Fibroblast of gingiva (primary cell): ENCODE data around the gene ZBTB7C.

ENCODE experiments used
- DNase-seq: peaks from one replicate; pipeline ENCODE4 v3.0.0-alpha.2; 2011; ENCODE audit warnings: low read depth

Gene ZBTB7C

GRCh38 chr18:48136827-48137373 is 272.3 kb downstream of the ZBTB7C start:
- DNase-seq: no peak

- DNase-seq: no peak
Measured at GRCh38 chr18:48136051-48136826, 272.9 kb downstream of the ZBTB7C start.

- no peak for DNase-seq
Measured at GRCh38 chr18:48135436-48135966, 273.7 kb downstream of the ZBTB7C start.

DNA sequence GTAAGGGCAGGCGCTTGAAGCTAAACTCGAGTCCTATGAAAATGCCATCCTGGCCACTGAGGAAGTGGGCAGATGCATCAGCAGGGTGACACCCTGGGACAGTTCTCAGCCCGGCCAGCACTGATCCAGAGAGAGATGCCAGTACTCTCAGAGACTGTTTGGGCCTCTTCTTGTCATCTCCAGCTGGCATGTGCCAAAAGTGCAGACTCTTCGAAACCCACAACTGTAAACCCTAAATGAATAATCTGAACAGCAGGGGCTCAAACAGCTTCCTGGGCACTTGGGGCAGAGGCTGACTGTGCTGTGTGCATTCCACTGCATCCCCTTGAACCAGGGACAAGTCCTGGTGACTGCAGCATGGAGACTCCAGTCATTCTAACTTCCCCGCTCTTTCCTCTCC is 274.6 kb downstream of the ZBTB7C start:
- no peak for DNase-seq

DNA sequence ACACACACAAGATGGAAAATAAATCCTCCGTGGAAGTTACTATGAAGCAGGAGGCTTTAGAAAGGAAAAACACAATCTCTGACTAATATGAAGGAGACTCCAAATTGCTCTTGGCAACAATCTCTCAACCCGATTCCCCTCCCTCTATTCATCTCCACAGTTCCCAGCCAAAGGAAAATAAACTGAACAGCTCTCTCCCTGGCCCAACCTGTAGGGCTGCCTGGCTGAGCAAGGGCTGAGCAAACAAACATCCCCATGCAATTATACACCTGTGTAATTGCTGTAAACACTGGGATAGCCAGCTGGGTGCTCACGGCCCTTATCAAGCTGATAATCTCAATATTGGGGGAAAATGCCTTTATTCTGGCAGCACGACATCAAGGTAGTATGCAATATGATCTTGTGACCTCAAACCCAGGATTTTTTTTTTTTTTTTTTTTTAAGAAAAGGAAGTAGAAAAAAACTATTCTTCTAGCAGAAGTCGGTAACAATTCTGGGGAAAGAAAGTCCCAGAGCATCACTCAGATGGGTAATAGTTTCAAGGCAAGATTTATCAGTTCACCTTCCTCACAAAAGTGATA is 275.4 kb downstream of the ZBTB7C start:
- no peak for DNase-seq

DNA sequence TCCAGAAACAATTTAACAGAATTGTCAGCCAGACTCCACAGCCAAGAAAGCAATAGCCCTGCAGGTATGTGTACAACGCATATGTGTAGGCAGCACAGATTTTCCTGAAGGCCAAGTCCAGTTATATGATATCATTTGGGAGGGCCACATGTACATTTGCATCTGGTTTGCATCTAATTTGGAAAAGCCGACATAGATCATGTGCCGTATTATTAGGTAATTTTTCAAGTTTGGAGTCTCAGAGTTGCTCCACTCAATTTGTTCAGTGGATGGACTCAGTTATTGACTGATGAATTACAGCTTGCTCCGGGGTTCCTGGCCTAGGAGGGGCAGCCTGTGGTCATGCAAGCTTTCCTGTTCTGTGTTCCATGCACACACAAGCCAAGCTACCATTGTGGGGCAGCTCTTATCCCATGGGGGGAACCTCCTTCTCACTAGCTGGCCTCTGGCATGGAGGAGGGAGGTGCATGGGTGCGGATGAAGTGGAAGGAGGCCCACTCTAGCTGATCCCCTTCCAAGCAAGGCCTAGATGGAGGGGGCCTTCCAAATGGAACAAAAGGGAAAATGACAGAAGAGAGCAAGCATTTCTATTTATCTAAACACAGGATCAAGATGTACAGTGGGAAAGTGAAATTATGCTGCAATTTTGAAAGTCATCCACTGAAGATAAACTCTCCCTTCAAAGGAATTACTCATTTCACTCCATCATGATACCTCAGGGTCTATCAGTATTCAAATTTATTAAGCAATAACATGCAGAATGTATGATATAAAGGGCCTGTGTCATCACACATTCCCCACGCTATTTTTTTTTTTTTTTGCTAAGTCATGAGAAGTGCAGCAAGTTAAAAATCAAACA is 276.2 kb downstream of the ZBTB7C start:
- DNase-seq: no peak

- no peak for DNase-seq
Measured at GRCh38 chr18:48131042-48131441, 278.1 kb downstream of the ZBTB7C start.

DNA sequence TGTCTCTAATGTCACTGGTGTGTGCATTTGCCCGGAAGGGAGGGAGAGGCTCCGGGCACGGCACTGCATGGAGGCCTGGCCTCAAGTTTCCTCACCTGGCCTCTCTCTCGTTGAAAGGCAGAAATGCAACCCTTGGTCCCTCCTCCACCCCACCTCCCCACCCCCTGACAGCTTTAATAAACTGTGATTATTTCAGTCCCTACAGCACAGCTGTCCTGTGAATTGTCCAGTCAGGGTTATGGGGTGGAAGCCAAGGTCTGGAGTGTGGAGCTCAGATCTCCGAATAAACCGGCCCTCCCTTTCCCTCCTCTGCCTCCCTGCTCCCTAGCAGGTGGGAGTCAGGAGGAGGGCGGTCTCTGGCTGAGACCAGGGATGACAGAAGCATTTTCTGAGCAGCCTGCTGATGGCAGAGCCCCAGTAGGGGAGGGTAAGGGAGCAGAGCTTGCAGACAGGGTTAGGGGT is 279.5 kb downstream of the ZBTB7C start:
- DNase-seq: no peak

DNA sequence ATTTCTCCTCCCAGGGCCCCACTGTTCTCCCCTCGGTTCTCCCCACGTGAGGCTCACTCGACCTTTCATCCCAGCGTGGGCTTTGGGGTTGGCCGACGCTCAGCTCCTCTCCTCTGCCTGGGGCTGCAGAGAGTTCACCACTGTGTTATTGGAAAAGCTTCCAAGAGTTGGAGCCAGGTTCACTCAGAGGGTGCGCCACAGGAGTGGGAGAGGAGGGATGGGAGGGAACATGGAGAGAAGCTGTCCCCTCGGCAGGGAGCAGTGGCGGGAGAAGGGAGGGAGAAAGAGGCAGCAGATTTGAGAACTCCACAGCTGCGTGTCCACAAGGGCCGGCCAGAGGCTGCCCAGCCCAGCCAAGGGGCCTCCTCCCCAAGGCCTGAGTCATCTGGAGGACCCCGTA is 281.6 kb downstream of the ZBTB7C start:
- no peak for DNase-seq

GRCh38 chr18:48126240-48126639 is 282.9 kb downstream of the ZBTB7C start:
- DNase-seq: no peak

- DNase-seq: no peak
Measured at GRCh38 chr18:48125724-48126123, 283.5 kb downstream of the ZBTB7C start.

GRCh38 chr18:48124857-48125626 is 284.1 kb downstream of the ZBTB7C start:
- DNase-seq: no peak

GRCh38 chr18:48123941-48124340 is 285.2 kb downstream of the ZBTB7C start:
- no peak for DNase-seq

- DNase-seq: no peak
Measured at GRCh38 chr18:48123324-48123723, 285.9 kb downstream of the ZBTB7C start.

DNA sequence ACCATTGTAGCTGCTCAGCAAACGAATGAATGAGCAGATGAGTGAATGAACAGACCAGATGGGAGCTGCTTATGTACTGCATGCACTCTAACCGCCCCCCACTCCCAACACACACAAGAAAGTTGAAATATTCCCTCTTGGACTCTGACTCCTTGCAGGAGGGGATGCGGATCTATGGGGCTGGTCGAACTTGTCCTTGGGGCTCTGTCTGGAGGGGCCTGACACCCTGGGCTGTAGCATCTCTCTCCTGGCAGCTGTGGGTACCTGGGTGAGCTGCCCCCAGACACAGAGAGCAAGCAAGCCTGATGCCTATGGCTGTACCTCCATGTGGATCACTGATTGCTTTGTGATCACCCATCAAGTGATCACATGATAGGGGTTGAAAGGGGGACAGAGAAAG is 286.4 kb downstream of the ZBTB7C start:
- no peak for DNase-seq

- DNase-seq: no peak
Measured at GRCh38 chr18:48122376-48122775, 286.8 kb downstream of the ZBTB7C start.

DNA sequence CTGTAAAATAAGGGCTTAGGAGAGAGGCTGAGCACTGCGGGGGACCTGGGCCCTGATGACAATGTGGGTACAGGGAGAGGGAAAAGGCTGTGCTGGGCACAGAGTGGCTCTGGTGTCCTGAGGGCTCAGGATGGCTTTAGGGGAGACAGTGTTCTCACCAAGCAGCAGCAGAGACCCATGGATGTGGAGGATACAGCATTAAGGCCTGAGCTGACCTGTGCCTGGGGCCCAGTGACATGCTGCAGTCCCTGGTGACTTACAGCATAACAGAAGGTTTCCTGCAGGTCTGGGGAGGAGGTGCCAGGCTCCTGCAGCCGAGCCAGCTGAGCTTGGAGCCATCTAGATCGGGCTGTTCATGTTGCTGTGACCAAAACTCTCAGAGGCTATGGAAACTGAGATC is 287.4 kb downstream of the ZBTB7C start:
- DNase-seq: no peak

- DNase-seq: no peak
Measured at GRCh38 chr18:48119204-48119603, 290.0 kb downstream of the ZBTB7C start.

GRCh38 chr18:48116873-48117630 is 292.1 kb downstream of the ZBTB7C start:
- no peak for DNase-seq

DNA sequence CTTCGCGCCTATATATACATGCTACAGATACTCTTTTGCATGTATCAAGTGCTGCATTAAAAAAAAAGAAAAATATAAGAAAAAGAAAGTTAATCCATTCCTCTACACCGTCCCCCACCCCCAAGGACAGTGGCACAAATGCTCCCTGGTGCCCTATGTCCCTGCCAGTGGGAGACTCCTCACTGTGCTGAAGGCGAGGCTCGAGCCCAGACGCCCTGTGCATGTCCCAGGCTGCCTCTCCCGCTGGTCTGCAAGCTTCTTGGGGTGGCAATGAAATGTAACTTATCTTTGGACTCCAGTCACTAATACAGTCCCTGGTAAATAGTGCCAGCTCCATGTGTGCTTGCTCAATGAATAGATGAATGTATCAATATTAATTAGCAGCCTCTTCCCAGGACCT is 293.2 kb downstream of the ZBTB7C start:
- DNase-seq: no peak

GRCh38 chr18:48113691-48114090 is 295.5 kb downstream of the ZBTB7C start:
- no peak for DNase-seq
